HepG2 (cell line): Measurements from ENCODE around the gene TDRD9. TPM values are rescaled to one million over a fixed set of nuclear protein-coding genes. Genes with fewer than 3 reads are reported as not detected.

Experiments used
- CEBPG ChIP-seq: IDR thresholded peaks from 2 replicates; pipeline ENCODE4 v1.6.1; 2016
- GATAD2A ChIP-seq: IDR thresholded peaks from 2 replicates; pipeline ENCODE4 v1.6.1; 2016
- GZF1 ChIP-seq: sonication (generic); formaldehyde crosslinking; IDR thresholded peaks from 2 replicates; pipeline ENCODE4 v1.5.1; 2020; ENCODE audit warnings: mild to moderate bottlenecking, missing genetic modification reagents
- HNRNPK ChIP-seq: fragments of 200-400 bp; formaldehyde crosslinking; IDR thresholded peaks from 2 replicates; pipeline ENCODE4 v1.6.1; 2018; ENCODE audit warnings: low read length, low read depth, moderate library complexity, mild to moderate bottlenecking; ENCODE audit not compliant: poor library complexity, severe bottlenecking
- KMT2A ChIP-seq: sonication (generic); formaldehyde crosslinking; IDR thresholded peaks from 2 replicates; pipeline ENCODE4 v1.4.0; 2020; ENCODE audit warnings: missing genetic modification reagents
- MYC ChIP-seq: sonication (generic); formaldehyde crosslinking; IDR thresholded peaks from 2 replicates; pipeline ENCODE4 v1.9.0; 2021; ENCODE audit warnings: missing genetic modification reagents, borderline replicate concordance
- PPARG ChIP-seq: conservative IDR thresholded peaks from 2 replicates; pipeline ENCODE4 v1.6.1; 2016; ENCODE audit warnings: missing biosample characterization, missing genetic modification reagents
- RAD21 ChIP-seq: fragments of 450-650 bp; formaldehyde crosslinking; IDR thresholded peaks from 2 replicates; pipeline ENCODE4 v1.5.0; 2020; ENCODE audit warnings: mild to moderate bottlenecking
- RBFOX2 ChIP-seq: fragments of 200-400 bp; formaldehyde crosslinking; IDR thresholded peaks from 2 replicates; pipeline ENCODE4 v1.6.1; 2017; ENCODE audit warnings: low read depth, mild to moderate bottlenecking, low read length
- SMC3 ChIP-seq: IDR thresholded peaks from 2 replicates; pipeline ENCODE4 v1.6.1; 2011; ENCODE audit warnings: low read length, improper control_type of control experiment
- YEATS2 ChIP-seq: sonication (generic); formaldehyde crosslinking; IDR thresholded peaks from 2 replicates; pipeline ENCODE4 v1.4.0; 2020; ENCODE audit warnings: missing genetic modification reagents, borderline replicate concordance
- ZNF331 ChIP-seq: sonication (generic); formaldehyde crosslinking; IDR thresholded peaks from 2 replicates; pipeline ENCODE4 v1.4.0; 2020; ENCODE audit warnings: missing genetic modification reagents
- ZNF652 ChIP-seq: IDR thresholded peaks from 2 replicates; pipeline ENCODE4 v1.6.1; 2016; ENCODE audit warnings: low read depth, borderline replicate concordance
- polyA plus RNA-seq, 8 experiments: library from polyadenylated mRNA; depleted of rRNA in 3 of 8; stranded (reverse) in 7 of 8; unstranded in 1 of 8; fragments of >200 nt; fragmentation: Illumina TruSeq in 4 of 8; extraction: Trizol in 4 of 8; gene quantifications; 2 replicates each; pipeline versions ENCODE4 v1.2.1 to v1.2.3, GENCODE V29; 2011 to 2016; ENCODE audit warnings: low read depth in 4 of 8, missing spikeins in 1 of 8, mixed read lengths in 1 of 8; ENCODE audit not compliant: insufficient read depth in 1 of 8
- total RNA-seq, 5 experiments: library from RNA; depleted of rRNA; stranded (reverse); fragments of >200 nt; fragmentation: Illumina TruSeq; extraction: Trizol; gene quantifications; 2 replicates each; pipeline ENCODE4 v1.2.3, GENCODE V29; 2016; ENCODE audit warnings: low read depth in 1 of 5
- TF ChIP-seq, protein P1 (sequence below): sonication (generic); formaldehyde crosslinking; IDR thresholded peaks from 2 replicates; pipeline ENCODE4 v1.9.0; 2021; ENCODE audit warnings: missing genetic modification reagents, borderline replicate concordance
- TF ChIP-seq, protein P2 (sequence below), 2 experiments: sonication (generic) in 1 of 2; formaldehyde crosslinking in 1 of 2; IDR thresholded peaks; 2 replicates each; pipeline versions ENCODE4 v1.5.1 to v1.6.1; 2011 to 2020; ENCODE audit warnings: borderline replicate concordance in 1 of 2, low read depth in 1 of 2, low read length in 1 of 2, mild to moderate bottlenecking in 1 of 2, missing genetic modification reagents in 1 of 2, moderate library complexity in 1 of 2
- TF ChIP-seq, protein P3 (sequence below): sonication (generic); formaldehyde crosslinking; IDR thresholded peaks from 2 replicates; pipeline ENCODE4 v1.4.0; 2020; ENCODE audit warnings: missing genetic modification reagents
- TF ChIP-seq, protein P4 (sequence below): sonication (generic); formaldehyde crosslinking; IDR thresholded peaks from 2 replicates; pipeline ENCODE4 v1.5.1; 2020; ENCODE audit warnings: mild to moderate bottlenecking, moderate library complexity, missing genetic modification reagents
- TF ChIP-seq, protein P5 (sequence below): sonication (generic); formaldehyde crosslinking; IDR thresholded peaks from 2 replicates; pipeline ENCODE4 v1.4.0; 2020; ENCODE audit warnings: mild to moderate bottlenecking, missing genetic modification reagents

The TDRD9 gene
- total and polyA plus RNA-seq, 2 of the 13 experiments (the other 11 are each of a cell fraction or from before 2014, with no cell fraction given) = not detected

DNA sequence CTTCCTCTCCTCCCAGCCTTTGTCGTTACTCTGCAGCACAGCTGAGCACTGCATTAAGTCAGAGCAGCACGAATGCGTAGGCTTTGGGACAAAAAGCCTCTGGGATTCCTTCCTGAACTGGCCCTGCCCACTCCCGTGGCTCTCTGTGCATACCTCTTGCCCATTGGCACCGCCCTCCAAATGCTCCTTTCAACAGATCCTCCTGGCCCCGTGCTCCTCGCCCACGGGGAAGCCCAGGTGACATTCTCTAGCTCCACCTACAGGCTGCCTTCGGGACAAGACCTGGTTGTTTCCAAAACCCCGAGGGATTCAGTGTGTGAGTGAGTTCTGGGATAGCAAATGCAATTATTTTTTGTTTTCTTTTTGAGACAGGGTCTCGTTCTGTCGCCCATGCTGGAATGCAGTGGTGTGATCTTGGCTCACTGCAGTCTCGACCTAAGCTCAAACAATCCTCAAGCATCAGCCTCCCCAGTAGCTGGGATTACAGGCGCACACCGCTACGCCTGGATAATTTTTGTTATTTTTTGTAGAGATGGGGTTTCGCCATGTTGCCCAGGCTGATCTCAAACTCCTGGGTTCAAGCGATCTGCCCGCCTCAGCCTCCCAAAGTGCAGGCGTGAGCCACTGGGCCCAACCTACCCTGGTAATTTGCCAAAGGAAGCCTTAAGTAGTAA lies 17.9 kb upstream of the TDRD9 start (continued):
- TF ChIP-seq, protein P1, sequence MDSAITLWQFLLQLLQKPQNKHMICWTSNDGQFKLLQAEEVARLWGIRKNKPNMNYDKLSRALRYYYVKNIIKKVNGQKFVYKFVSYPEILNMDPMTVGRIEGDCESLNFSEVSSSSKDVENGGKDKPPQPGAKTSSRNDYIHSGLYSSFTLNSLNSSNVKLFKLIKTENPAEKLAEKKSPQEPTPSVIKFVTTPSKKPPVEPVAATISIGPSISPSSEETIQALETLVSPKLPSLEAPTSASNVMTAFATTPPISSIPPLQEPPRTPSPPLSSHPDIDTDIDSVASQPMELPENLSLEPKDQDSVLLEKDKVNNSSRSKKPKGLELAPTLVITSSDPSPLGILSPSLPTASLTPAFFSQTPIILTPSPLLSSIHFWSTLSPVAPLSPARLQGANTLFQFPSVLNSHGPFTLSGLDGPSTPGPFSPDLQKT (CRISPR knock-in tag) = no peak
- TF ChIP-seq KMT2A (CRISPR knock-in tag) (peak; percentile 56; the same call in 1 of the 2 replicates), PPARG (0 out of 2 replicates have a peak, but pooled peaks have one; percentile 16), GATAD2A (CRISPR knock-in tag) (peak; percentile 42; the same call in 1 of the 2 replicates), ZNF652 (no peak), GZF1 (CRISPR knock-in tag) (no peak), MYC (peak; percentile 56; the same call in 1 of the 2 replicates), ZNF331 (CRISPR knock-in tag) (peak; percentile 25; the same call in 1 of the 2 replicates), SMC3 (peak; percentile 82), HNRNPK (no peak), CEBPG (0 out of 2 replicates have a peak, but pooled peaks have one; percentile 35), RAD21 (CRISPR knock-in tag) (peak; percentile 85), RBFOX2 (no peak), YEATS2 (CRISPR knock-in tag) (0 out of 2 replicates have a peak, but pooled peaks have one; percentile 14)
- TF ChIP-seq, protein P2, sequence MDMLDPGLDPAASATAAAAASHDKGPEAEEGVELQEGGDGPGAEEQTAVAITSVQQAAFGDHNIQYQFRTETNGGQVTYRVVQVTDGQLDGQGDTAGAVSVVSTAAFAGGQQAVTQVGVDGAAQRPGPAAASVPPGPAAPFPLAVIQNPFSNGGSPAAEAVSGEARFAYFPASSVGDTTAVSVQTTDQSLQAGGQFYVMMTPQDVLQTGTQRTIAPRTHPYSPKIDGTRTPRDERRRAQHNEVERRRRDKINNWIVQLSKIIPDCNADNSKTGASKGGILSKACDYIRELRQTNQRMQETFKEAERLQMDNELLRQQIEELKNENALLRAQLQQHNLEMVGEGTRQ (IDR thresholded peaks at IDR 0.05; ENCODE audit: low read depth, low read length) = 0 out of 2 replicates have a peak, but pooled peaks have one; percentile 10
- TF ChIP-seq, protein P2 (CRISPR knock-in tag; IDR thresholded peaks at IDR 0.05; ENCODE audit: borderline replicate concordance) = no peak
- TF ChIP-seq, protein P3, sequence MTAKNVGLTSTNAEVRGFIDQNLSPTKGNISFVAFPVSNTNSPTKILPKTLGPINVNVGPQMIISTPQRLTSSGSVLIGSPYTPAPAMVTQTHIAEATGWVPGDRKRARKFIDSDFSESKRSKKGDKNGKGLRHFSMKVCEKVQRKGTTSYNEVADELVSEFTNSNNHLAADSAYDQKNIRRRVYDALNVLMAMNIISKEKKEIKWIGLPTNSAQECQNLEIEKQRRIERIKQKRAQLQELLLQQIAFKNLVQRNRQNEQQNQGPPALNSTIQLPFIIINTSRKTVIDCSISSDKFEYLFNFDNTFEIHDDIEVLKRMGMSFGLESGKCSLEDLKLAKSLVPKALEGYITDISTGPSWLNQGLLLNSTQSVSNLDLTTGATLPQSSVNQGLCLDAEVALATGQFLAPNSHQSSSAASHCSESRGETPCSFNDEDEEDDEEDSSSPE (CRISPR knock-in tag) = 0 out of 2 replicates have a peak, but pooled peaks have one; percentile 30
- TF ChIP-seq, protein P4, sequence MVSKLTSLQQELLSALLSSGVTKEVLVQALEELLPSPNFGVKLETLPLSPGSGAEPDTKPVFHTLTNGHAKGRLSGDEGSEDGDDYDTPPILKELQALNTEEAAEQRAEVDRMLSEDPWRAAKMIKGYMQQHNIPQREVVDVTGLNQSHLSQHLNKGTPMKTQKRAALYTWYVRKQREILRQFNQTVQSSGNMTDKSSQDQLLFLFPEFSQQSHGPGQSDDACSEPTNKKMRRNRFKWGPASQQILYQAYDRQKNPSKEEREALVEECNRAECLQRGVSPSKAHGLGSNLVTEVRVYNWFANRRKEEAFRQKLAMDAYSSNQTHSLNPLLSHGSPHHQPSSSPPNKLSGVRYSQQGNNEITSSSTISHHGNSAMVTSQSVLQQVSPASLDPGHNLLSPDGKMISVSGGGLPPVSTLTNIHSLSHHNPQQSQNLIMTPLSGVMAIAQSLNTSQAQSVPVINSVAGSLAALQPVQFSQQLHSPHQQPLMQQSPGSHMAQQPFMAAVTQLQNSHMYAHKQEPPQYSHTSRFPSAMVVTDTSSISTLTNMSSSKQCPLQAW (CRISPR knock-in tag) = peak; percentile 64
- TF ChIP-seq, protein P5, sequence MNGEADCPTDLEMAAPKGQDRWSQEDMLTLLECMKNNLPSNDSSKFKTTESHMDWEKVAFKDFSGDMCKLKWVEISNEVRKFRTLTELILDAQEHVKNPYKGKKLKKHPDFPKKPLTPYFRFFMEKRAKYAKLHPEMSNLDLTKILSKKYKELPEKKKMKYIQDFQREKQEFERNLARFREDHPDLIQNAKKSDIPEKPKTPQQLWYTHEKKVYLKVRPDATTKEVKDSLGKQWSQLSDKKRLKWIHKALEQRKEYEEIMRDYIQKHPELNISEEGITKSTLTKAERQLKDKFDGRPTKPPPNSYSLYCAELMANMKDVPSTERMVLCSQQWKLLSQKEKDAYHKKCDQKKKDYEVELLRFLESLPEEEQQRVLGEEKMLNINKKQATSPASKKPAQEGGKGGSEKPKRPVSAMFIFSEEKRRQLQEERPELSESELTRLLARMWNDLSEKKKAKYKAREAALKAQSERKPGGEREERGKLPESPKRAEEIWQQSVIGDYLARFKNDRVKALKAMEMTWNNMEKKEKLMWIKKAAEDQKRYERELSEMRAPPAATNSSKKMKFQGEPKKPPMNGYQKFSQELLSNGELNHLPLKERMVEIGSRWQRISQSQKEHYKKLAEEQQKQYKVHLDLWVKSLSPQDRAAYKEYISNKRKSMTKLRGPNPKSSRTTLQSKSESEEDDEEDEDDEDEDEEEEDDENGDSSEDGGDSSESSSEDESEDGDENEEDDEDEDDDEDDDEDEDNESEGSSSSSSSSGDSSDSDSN (CRISPR knock-in tag) = no peak
